IMR-90 (cell line): ENCODE data around the gene AFG3L2. TPM values are rescaled to one million over a fixed set of nuclear protein-coding genes. Genes with fewer than 3 reads are reported as not detected.

Source experiments
- ATAC-seq: fragments of 200-7000 bp; cut with Tn5 transposase; 2 replicates; pipeline ENCODE4 v1.9.1; 2020; ENCODE audit warnings: low read depth, mild to moderate bottlenecking, moderate library complexity
- BruUV-seq: library from RNA; stranded (reverse); fragments of 400-500 nt; replicated peaks from 2 replicates; lab custom pipeline; 2021; lab: Mats Ljungman, UMichigan
- CTCF ChIA-PET: fragments of 300-600 bp; formaldehyde crosslinking; extraction: SDS; loops from one replicate; lab custom pipeline; 2021; ENCODE audit warnings: antibody characterized with exemption; lab: Yijun Ruan, JAX
- POLR2A ChIA-PET: fragments of 300-600 bp; sonication (Branson Sonifier 250); formaldehyde crosslinking; loops from one replicate; lab custom pipeline; 2022; ENCODE audit warnings: antibody characterized with exemption; ENCODE audit not compliant: unreplicated experiment; lab: Charles Lee
- DNase-seq: peaks from one replicate; pipeline ENCODE4 v3.0.0; 2013
- H2AFZ ChIP-seq: replicated peaks from 2 replicates; pipeline ENCODE3; 2013; ENCODE audit warnings: low read length, mild to moderate bottlenecking; ENCODE audit not compliant: poor library complexity
- H2AK5ac ChIP-seq: 2 replicates; pipeline ENCODE4 v1.6.1; 2013; ENCODE audit warnings: low read depth, low read length, inconsistent platforms
- H2AK9ac ChIP-seq: replicated peaks from 2 replicates; pipeline ENCODE3; 2013; ENCODE audit warnings: mild to moderate bottlenecking, low read depth, low read length, moderate library complexity; ENCODE audit not compliant: poor library complexity
- H2BK120ac ChIP-seq: 2 replicates; pipeline ENCODE4 v1.6.1; 2013; ENCODE audit warnings: low read depth, low read length, inconsistent platforms
- H2BK15ac ChIP-seq: 3 replicates; pipeline ENCODE4 v1.6.1; 2013; ENCODE audit warnings: low read depth, low read length, inconsistent platforms
- H2BK20ac ChIP-seq: 2 replicates; pipeline ENCODE4 v1.6.1; 2013; ENCODE audit warnings: low read depth, mild to moderate bottlenecking, inconsistent platforms, low read length, moderate library complexity
- H2BK5ac ChIP-seq: 2 replicates; pipeline ENCODE4 v1.6.1; 2013; ENCODE audit warnings: mild to moderate bottlenecking, low read depth, low read length, inconsistent platforms; ENCODE audit not compliant: poor library complexity, severe bottlenecking
- H3K14ac ChIP-seq: replicated peaks from 2 replicates; pipeline ENCODE4 v1.6.1; 2013; ENCODE audit warnings: low read depth, low read length, inconsistent platforms
- H3K18ac ChIP-seq: 2 replicates; pipeline ENCODE4 v1.6.1; 2013; ENCODE audit warnings: low read depth, low read length, control low read depth
- H3K23ac ChIP-seq: 2 replicates; pipeline ENCODE4 v1.6.1; 2013; ENCODE audit warnings: low read depth, low read length, inconsistent platforms
- H3K27ac ChIP-seq: 2 replicates; pipeline ENCODE4 v1.5.1; 2013; ENCODE audit warnings: mild to moderate bottlenecking, control low read depth, low read length; ENCODE audit not compliant: insufficient read depth
- H3K27me3 ChIP-seq: 2 replicates; pipeline ENCODE4 v1.6.1; 2013; ENCODE audit warnings: low read length; ENCODE audit not compliant: control insufficient read depth, insufficient read depth
- H3K36me3 ChIP-seq: 2 replicates; pipeline ENCODE4 v1.6.1; 2013; ENCODE audit warnings: low read length, mixed read lengths; ENCODE audit not compliant: control insufficient read depth, insufficient read depth
- H3K4ac ChIP-seq: 2 replicates; pipeline ENCODE4 v1.6.1; 2013; ENCODE audit warnings: low read depth, low read length, inconsistent platforms
- H3K4me1 ChIP-seq: 2 replicates; pipeline ENCODE4 v1.6.1; 2013; ENCODE audit warnings: low read length, mixed read lengths; ENCODE audit not compliant: control insufficient read depth, insufficient read depth
- H3K4me2 ChIP-seq: 2 replicates; pipeline ENCODE4 v1.6.1; 2013; ENCODE audit warnings: low read depth, mild to moderate bottlenecking, control low read depth, low read length, moderate library complexity
- H3K4me3 ChIP-seq: 2 replicates; pipeline ENCODE4 v1.5.1; 2013; ENCODE audit warnings: low read depth, mild to moderate bottlenecking, control low read depth, low read length, moderate library complexity; ENCODE audit not compliant: insufficient read depth
- H3K56ac ChIP-seq: 2 replicates; pipeline ENCODE4 v1.6.1; 2013; ENCODE audit warnings: low read length, inconsistent platforms; ENCODE audit not compliant: insufficient read depth; ENCODE audit errors: extremely low read depth
- H3K79me1 ChIP-seq, 2 experiments: 2 replicates each; pipeline ENCODE4 v1.6.1; 2013; ENCODE audit warnings: low read length in 2 of 2, inconsistent platforms in 1 of 2, low read depth in 1 of 2
- H3K9ac ChIP-seq: 2 replicates; pipeline ENCODE4 v1.6.1; 2013; ENCODE audit warnings: low read depth, low read length, control low read depth
- H3K9me1 ChIP-seq: 2 replicates; pipeline ENCODE4 v1.6.1; 2013; ENCODE audit warnings: low read length, inconsistent platforms; ENCODE audit not compliant: insufficient read depth
- H3K9me3 ChIP-seq: 2 replicates; pipeline ENCODE4 v1.6.1; 2013; ENCODE audit warnings: low read length; ENCODE audit not compliant: control insufficient read depth, insufficient read depth
- H4K20me1 ChIP-seq: 2 replicates; pipeline ENCODE4 v1.6.1; 2013; ENCODE audit warnings: low read length, inconsistent platforms; ENCODE audit not compliant: insufficient read depth
- H4K5ac ChIP-seq: 2 replicates; pipeline ENCODE4 v1.6.1; 2013; ENCODE audit warnings: mild to moderate bottlenecking, low read depth, low read length, control low read depth
- H4K8ac ChIP-seq, 2 experiments: 2 replicates each; pipeline ENCODE4 v1.6.1; 2013; ENCODE audit warnings: low read depth in 2 of 2, low read length in 2 of 2, control low read depth in 1 of 2, inconsistent platforms in 1 of 2
- H4K91ac ChIP-seq: 2 replicates; pipeline ENCODE4 v1.6.1; 2013; ENCODE audit warnings: low read depth, low read length, inconsistent platforms; ENCODE audit not compliant: insufficient read depth
- BHLHE40 ChIP-seq: fragments of 150-350 bp; IDR thresholded peaks from 2 replicates; pipeline ENCODE4 v1.6.1; 2016; ENCODE audit warnings: mild to moderate bottlenecking, low read depth, low read length
- CHD1 ChIP-seq: IDR thresholded peaks from 2 replicates; pipeline ENCODE4 v1.6.1; 2012; ENCODE audit warnings: low read depth, low read length, improper control_type of control experiment
- CTCF ChIP-seq: conservative IDR thresholded peaks from 2 replicates; pipeline ENCODE4 v1.5.1; 2012; ENCODE audit warnings: mild to moderate bottlenecking, low read depth, low read length, improper control_type of control experiment
- ELK1 ChIP-seq: fragments of 150-350 bp; IDR thresholded peaks from 2 replicates; pipeline ENCODE4 v1.6.1; 2016; ENCODE audit warnings: low read depth, mild to moderate bottlenecking, low read length, moderate library complexity, borderline replicate concordance
- FOS ChIP-seq: fragments of 150-350 bp; IDR thresholded peaks from 2 replicates; pipeline ENCODE4 v1.6.1; 2016; ENCODE audit warnings: low read depth, low read length
- MAFK ChIP-seq: IDR thresholded peaks from 2 replicates; pipeline ENCODE4 v1.6.1; 2012; ENCODE audit warnings: low read depth, low read length, improper control_type of control experiment
- POLR2A ChIP-seq: IDR thresholded peaks from 2 replicates; pipeline ENCODE4 v1.6.1; 2012; ENCODE audit warnings: mild to moderate bottlenecking, low read depth, low read length
- RAD21 ChIP-seq: IDR thresholded peaks from 2 replicates; pipeline ENCODE4 v1.6.1; 2012; ENCODE audit warnings: low read length, improper control_type of control experiment
- RCOR1 ChIP-seq: IDR thresholded peaks from 2 replicates; pipeline ENCODE4 v1.6.1; 2012; ENCODE audit warnings: mild to moderate bottlenecking, low read length, improper control_type of control experiment; ENCODE audit not compliant: insufficient replicate concordance
- RFX5 ChIP-seq: IDR thresholded peaks from 2 replicates; pipeline ENCODE4 v1.8.0; 2012; ENCODE audit warnings: low read depth, mild to moderate bottlenecking, low read length, moderate library complexity
- WGBS, 2 experiments: methylation state at CpG; one replicate each; pipeline versions ENCODE4 v1.1.5 to v1.1.7; 2013; ENCODE audit warnings: missing lambda C conversion rate in 2 of 2; ENCODE audit not compliant: insufficient read length in 1 of 2; ENCODE audit errors: extremely low coverage in 2 of 2; 5-methylcytosine and 5-hydroxymethylcytosine counted together
- dilution Hi-C: fragments of 300-500 bp; cut with HindIII; formaldehyde crosslinking; loops from one replicate; pipeline ENCODE4 v1.14.3; 2018; ENCODE audit warnings: low sequenced_read_pairs; ENCODE audit not compliant: unreplicated experiment
- in situ Hi-C: fragments of 300-500 bp; cut with MboI; formaldehyde crosslinking; loops from 3 replicates; pipeline ENCODE4 v1.14.3; 2019; ENCODE audit warnings: low sequenced_read_pairs, inconsistent platforms, mixed read lengths
- intact Hi-C: fragments of 100-400 bp; cut with micrococcal nuclease; formaldehyde crosslinking; loops from 2 replicates; pipeline ENCODE4 v1.10.0; 2022
- polyA plus RNA-seq, 3 experiments: library from polyadenylated mRNA; depleted of rRNA; stranded (reverse); fragments of >200 nt; gene quantifications; 2 replicates each; pipeline ENCODE4 v1.2.3, GENCODE V29; 2012; ENCODE audit warnings: low replicate concordance in 1 of 3
- total RNA-seq: library from RNA; depleted of rRNA; stranded (reverse); fragments of >200 nt; gene quantifications from 2 replicates; pipeline ENCODE4 v1.2.3, GENCODE V29; 2012
- TF ChIP-seq, protein P1 (sequence below): fragments of 150-350 bp; IDR thresholded peaks from 2 replicates; pipeline ENCODE4 v1.6.1; 2017; ENCODE audit warnings: mild to moderate bottlenecking, antibody characterized with exemption, low read length, low read depth

Gene AFG3L2
- total and polyA plus RNA-seq, 2 of the 4 experiments (the other 2 are of a cell fraction) = 26.9 to 37.6 TPM

GRCh38 chr18:12342661-12343060 is 34.4 kb downstream of the AFG3L2 start:
- intact Hi-C loops = no loop called here
- CTCF ChIA-PET = interaction anchor here (1.5 kb wide), 1 partner anchor 15 kb away, joined by 5 read pairs; no protein-coding TSS in a partner anchor
- Histone ChIP-seq H3K36me3 (peaks cover 44% of the 10 kb centered on the region), H2AK9ac (no peak overlapping the region), H2BK20ac (no peak overlapping the region), H3K27me3 (no peaks in the 10 kb centered on the region), H3K9ac (no peak overlapping the region), H3K14ac (no peak overlapping the region), H3K79me1 (peaks cover 0 to 7% of the 10 kb centered on the region in 2 experiments; a peak in 1 of 4 replicates), H3K18ac (no peak overlapping the region), H3K56ac (no peak overlapping the region), H2BK120ac (no peak overlapping the region), H3K9me1 (peaks cover 5% of the 10 kb centered on the region; the same call in 1 of the 2 replicates), H3K4me3 (no peak overlapping the region), H3K27ac (no peak overlapping the region), H3K4ac (no peak overlapping the region), H3K23ac (no peak overlapping the region), H2AFZ (no peak overlapping the region), H4K8ac (no peak overlapping the region), H4K91ac (no peak overlapping the region), H2BK5ac (no peak overlapping the region), H2BK15ac (no peak overlapping the region), H2AK5ac (no peak overlapping the region), H4K5ac (no peak overlapping the region), H3K9me3 (no peaks in the 10 kb centered on the region), H3K4me2 (no peak overlapping the region), H3K4me1 (no peaks in the 10 kb centered on the region), H4K20me1 (peaks cover 14% of the 10 kb centered on the region)
- no peak for ATAC-seq
- POLR2A ChIA-PET = no interaction called here
- in situ Hi-C loops = no loop called here
- TF ChIP-seq MAFK (no peak), POLR2A (no peak), RFX5 (no peak), ELK1 (no peak), FOS (no peak), BHLHE40 (no peak), RCOR1 (no peak), CHD1 (no peak), CTCF (no peak), RAD21 (no peak)
- TF ChIP-seq, protein P1, sequence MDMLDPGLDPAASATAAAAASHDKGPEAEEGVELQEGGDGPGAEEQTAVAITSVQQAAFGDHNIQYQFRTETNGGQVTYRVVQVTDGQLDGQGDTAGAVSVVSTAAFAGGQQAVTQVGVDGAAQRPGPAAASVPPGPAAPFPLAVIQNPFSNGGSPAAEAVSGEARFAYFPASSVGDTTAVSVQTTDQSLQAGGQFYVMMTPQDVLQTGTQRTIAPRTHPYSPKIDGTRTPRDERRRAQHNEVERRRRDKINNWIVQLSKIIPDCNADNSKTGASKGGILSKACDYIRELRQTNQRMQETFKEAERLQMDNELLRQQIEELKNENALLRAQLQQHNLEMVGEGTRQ = no peak
- WGBS, 2 experiments = no CpG with 5 or more reads among the region's 4 CpGs
- TSS peak; percentile 14 for BruUV-seq
- DNase-seq = no peak
- dilution Hi-C loops = no loop called here
